ENCODE data around the gene PDIA5.

DNA sequence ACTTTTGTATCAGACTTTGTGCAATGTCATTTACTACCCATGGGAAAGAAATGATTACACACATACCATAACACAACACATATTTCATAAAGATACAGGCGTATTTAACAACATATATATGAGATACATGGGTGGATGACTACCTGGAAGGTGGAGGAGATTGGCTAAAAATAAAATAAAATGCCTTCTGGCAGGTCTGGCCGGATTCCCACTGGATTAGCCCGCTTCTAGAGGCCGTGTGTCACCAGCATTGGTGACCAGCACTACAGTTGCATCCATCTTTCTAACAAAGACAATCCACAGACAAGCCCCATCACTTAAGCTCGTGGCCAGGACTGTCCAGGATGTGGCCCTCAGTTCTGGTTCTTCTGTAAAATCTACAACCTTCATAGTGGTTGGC is 114.0 kb downstream of the PDIA5 start:
- no peak for TF ChIP-seq CTCF (IDR thresholded peaks at IDR 0.05; ENCODE audit: insufficient read depth, low read length)
- no peak for TF ChIP-seq POLR2AphosphoS5 (IDR thresholded peaks at IDR 0.05; ENCODE audit: low read depth)
- TF ChIP-seq REST (IDR thresholded peaks at IDR 0.05; ENCODE audit: insufficient replicate concordance, low read depth): no peak
- no peak for TF ChIP-seq SPI1 (IDR thresholded peaks at IDR 0.05; ENCODE audit: borderline replicate concordance, low read depth)
- TF ChIP-seq GABPA (IDR thresholded peaks at IDR 0.05; ENCODE audit: low read depth): no peak
